GM21390 (cell line): ENCODE results near the gene DOK4.
"Not testable (repeated sequence)": the region's sequence is repeated elsewhere in the genome, so short reads cannot be mapped to it uniquely, and the experiment has no call there.

Source experiments
- ATAC-seq: cut with Tn5 transposase; IDR thresholded peaks from one replicate; pipeline ENCODE4 v1.9.1; 2021; ENCODE audit not compliant: unreplicated experiment

DOK4 gene

DNA sequence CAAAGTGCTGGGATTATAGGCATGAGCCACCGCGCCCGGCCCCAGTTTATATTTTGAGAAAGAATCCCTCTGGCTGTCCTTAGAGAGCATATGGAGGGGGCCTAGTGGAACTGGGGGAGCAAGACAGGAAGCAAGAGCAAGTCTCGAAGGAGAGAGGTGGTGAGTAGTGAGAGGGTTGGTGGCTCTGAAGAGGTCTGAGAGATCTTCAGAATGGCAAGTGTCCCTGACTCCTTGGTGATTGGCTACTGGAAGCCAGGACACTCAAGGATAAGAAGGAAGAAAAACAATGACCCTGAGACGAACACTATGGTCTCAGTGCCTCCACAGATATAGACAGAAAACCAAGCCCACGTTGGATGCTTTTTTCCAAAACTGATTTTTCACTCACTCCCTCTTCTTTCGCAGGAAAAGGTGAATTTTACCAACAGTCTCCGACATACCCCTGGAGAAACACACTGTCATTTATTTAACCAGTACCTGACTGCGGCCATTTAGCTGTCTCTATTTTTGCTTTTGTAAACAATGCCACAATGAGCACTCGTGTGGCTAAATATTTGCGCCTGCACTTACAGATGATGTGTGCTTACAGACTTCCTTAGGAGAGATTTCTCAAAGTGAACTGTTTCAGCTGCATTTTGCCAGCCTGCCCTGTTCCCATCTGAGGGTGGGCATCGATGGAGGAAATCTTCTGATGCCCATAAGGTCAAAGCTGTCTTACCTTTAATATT, 15.9 kb upstream of the DOK4 start:
- no peak for ATAC-seq

DNA sequence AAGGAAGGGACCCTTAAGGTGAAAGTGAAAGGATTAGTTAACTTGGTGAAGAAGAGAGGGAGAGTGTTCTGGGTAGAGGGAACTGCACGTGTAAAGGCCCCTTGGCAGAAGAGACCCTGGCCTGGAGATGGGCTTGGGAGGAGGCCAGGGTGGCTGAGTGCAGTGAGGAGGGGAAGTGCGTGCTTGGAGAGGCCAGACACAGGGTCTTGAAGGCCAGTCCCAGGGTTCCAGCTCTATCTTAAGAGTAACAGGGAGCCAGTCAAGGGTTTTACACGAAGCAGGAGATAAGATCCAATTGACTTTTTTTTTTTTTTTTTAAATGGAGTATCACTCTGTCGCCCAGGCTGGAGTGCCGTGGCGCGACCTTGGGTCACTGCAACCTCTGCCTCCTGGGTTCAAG, 15.2 kb upstream of the DOK4 start:
- ATAC-seq, result no peak

DNA sequence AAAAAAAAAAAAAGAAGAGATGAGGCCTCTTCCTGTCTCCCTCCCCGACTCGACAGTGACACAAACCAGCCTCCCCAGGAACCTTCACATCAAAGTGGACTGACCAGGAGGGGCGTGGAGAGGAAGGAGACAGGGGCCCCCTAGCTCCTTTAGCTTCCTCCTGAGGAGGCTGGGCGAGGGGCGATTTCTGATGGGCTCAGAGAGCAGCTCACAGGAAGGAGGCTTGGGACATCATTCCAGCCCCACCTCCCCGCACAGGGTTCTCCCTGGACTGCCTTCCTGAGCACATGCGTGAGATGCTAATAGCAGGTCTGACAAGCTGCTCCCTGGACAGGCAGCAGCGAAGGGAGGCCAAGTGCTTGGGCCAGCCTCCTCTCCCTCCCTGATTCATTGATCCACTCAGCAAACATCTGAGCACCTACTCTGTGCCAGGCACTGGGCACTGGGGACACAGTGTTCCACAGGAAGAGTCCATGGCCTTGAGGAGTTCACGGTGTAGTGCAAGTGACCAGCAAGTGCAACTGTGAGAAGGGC, 14.4 kb upstream of the DOK4 start:
- no peak for ATAC-seq

DNA sequence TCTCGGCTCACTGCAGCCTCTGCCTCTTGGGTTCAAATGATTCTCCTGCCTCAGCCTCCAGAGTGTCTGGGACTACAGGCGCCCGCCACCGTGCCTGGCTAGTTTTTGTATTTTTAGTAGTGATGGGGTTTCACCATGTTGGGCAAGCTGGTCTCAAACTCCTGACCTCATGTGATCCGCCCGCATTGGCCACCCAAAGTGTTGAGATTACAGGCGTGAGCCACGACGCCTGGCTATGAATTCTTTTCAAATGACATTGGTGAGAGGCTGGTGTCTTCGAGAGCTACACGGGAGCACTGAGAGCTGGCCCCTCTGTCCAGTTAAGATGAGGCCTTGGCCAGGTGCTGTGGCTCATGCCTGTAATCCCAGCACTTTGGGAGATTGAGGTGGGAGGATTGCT, 13.6 kb upstream of the DOK4 start:
- ATAC-seq, result not testable (repeated sequence)

DNA sequence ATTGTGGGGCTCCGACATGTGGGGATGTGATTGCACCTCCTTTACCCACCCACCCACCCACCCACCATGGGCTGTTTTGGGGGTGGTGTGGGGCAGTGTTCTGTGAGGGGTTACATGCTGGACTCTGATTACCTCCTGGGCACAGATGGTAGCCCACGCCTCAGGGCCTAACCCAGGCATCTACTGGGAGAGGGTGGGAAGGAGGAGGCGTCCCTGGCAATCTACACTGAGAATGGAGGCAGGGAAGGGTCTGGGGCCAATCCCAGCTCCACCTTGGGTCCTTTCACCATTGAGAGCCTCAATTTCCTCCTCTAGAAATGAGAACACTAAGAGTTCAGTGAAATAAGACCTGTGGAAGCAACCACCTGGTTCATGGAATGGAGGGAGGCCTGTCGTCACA, 11.7 kb upstream of the DOK4 start:
- no peak for ATAC-seq

DNA sequence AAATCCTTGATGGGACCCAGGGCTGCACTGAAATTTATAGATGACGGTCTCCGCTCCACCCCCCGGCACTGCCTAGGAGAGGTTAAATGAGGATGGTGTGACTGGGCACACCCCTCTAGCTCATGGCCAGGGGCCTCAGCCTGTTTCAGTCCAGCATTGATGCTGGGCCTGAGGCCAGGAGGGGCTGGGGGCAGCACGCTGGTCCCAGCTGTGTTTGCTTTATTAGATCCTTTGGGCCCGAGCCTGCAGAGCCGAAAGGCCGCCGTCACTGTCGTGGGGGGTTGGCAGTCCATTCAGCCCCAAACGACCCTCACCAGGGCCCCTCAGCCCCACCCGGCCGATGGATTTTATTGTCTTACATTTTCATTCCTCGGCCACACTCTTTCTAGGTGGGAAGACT, 10.8 kb upstream of the DOK4 start:
- no peak for ATAC-seq

DNA sequence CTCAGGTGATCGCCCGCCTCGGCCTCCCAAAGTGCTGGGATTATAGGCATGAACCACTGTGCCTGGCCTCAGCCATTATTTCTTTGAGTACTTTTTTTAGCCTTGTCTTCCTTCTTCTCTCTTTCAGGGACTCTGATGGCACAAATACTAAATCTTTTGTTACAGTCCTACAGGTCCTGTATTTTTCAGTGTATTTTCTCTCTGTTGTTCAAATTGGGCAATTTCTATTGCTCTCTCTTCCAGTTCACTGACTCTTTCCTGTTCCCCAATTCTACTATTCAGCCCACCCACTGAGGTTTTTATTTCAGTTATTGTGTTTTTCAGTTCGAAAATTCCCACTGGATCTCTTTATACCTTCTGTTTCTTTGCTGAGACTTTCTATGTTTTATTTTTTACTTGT, 7.5 kb upstream of the DOK4 start:
- ATAC-seq, result no peak

DNA sequence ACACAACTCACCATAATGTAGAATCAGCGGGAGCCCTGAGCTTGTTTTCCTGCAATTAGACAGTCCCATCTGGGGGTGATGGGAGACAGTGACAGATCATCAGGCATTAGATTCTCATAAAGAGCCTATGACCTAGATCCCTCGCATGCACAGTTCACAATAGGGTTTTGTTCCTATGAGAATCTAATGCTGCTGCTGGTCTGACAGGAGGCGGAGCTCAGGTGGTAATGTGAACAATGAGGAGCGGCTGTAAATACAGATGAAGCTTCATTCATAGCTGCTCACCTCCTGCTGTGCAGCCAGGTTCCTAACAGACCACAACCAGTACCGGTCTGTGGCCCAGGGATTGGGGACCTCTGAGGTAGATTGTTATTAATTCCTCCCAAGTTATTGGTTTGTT, 2.9 kb upstream of the DOK4 start:
- no peak for ATAC-seq

DNA sequence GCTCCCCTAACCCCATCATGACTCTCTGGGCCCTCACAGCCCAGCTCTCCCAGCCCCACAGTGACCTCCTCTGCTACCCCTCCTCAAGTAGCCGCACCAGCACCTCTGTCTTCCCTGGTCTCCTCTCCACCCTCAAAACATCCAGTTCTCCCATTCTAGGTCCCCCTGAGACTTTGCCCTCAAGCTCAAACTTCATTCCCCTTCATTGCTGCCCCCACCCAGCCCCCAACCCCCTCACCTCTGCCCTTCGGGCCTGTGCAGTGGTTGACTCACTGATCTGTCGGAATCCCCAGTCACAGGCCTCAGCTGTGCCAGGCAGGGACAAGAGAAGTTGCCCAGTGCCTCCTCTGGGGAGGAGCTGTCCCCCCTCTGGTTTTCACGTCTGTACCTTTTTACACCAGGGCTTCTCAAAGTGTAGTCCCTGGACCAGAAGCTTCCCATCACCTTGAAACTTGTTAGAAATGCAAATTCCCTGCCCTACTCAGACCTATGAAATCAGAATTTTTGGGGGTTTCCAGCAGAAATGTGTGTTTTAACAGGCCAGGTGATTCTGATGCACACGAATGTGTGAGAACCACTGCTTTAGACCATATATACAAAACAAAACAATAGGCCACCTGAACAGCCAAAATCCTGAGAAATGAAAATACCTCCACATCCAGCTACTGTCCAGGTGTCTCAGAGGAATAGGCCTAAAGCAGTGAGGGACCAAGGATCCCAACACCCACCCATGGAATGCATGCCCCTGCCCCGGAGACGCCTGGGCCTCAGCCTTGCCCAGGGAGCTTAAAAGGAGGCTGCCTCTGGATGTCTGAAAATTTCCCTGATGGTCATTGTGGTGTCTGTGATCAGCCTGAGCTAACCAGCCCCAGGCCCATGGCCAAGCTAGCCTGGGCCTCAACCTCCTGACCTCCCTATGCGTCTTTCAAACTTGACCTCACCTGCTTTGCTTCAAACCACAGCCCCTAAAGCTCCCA, 853 bp upstream of the DOK4 start:
- no peak for ATAC-seq

DNA sequence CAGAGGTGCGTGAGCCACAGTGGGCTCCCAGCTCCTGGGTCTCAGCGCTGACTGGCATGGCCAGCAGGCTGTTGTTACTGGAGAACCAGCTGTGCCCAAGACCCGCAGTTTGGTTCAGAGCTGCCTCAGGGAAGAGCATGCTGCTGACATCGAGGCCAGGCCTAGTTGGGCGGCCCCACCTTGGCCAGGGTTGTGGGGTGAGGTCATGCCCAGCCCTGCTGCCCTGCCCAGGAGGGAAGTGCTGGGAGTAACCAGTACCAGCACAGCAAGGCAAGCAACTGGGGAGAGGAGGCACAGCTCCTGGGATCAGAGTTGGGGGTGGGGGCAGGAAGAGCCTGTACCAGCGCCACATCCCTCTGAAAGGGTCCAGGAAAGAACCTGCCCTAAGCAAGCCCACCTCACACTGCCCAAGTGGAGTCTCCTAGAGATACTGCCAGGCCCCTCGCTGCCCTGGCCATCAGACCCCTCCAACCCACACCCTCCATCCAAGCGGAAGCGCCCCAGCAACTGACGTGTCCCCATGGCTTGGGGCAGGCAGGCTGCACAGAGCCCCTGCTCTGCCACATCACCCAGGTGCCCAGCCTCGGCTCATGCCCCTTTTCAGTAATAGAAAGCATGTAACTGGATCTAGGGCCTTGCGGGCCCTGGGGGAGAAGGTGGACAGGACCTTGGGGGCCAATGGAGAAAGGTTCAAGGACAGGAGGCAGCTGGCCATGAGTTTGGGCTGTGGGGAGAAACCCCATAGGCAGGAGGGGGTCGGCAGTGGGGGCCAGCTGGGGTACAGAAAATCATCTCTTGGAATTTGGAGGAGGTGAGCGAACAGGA, 990 bp downstream of the DOK4 start:
- ATAC-seq, result no peak

DNA sequence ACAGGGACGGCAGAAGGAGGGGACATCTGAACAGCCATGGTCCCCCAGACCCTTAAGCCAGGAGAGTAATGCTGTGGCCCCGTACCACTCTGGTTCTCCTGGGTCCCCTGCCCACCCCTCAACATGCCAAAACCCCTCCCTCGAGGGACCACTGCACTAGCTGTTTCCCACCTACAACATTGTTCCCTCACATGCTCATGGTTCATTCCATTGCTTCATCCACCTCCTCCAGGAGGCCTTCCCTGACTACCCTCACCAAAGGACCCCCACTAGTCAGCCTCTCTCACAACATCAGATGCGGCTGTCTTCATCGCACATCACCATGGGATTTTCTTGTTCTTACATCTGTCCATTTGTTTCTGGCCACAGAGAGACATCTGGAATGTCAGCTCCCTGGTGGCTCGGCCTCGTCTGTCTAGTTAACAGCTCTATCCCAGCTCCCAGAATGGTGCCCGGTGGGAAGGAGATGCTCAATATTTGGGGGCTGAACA, 1.7 kb downstream of the DOK4 start:
- ATAC-seq, result no peak

DNA sequence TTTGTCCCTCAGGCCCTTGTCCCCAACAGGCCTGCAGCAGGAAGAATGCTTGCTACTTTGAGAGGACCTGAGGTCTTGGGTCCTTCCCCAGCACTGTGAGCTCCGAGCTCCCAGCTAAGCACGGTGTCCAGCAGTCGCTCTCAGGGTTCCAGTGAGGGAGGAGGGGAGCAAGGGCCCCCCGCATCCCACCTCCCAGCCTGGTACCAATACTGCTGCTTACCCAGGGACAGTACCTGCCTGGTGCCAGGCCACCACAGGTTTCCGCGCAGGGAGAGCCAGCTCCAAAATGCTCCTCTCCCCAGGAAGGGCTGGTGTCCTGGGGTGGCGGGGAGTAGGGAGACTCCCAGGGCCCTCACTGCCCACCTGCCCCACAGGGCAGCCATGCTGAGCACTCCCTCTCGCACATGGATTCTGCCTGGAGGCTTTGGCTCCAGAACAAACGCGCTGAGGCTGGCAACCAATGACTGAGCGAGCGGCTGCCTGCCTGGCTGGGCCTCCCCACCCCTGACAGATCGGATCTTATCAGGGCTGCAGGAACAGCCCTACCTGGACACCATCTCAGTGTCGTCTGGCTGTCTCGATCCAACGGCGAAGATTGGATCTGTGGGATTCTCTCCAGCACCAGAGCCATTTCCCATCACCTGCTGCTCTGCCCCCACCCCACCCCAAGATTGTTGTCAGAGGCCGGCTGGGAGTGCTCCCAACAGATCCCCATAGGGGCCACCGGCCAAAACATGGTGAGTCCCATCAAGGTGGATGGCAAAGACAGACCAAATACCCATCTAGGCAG, 2.4 kb downstream of the DOK4 start:
- no peak for ATAC-seq

DNA sequence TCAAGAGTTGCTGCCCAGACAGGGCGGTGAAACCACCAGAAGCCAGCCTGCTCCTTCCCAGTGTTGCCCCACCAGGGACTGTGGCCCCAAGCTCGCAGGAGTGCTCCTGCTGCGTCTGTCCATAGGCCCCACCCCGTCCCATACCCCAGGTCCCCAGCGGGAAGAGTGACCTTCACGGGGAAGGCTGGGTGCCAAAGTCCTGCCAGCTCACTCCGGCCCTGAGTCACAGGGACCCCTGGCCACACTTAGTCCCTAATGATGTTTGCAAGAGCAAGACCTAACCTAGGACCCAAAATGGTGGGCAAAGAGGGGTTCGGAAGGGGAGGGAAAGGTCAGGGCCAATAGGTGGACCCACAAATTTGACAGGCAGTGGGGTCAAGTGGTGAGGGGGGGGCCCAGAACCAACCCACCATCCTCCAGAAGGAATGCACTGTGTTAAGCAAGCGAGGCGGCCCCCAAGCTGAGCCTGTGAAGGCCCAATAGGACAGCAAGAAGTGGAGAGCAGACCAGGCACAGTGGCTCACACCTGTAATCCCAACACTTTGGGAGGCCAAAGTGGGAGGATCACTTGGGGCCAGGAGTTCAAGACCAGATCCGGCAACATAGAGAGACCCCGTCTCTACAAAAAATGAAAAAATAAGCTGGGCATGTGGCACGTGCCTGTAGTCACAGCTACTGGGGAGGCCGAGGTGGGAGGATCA, 3.3 kb downstream of the DOK4 start:
- no peak for ATAC-seq

DNA sequence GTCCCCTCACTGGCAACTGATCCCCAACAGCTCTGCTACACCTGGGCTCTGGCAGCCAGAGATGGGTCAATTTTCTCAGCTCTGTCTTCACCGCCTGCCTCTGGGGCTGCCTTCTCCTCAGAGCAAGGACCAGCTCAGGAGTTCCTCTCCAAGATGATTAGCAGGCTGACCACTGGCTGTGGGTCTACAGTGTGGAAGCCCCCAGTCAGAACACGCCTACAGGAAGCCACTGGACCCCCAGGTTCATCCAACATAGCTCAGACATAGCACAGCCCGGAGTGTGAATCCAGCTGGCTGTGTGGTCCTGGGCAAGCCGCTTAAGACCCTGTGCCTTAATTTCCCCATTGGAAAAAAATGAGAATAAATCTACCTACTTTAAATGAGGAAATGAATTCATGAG, 4.9 kb downstream of the DOK4 start:
- no peak for ATAC-seq

DNA sequence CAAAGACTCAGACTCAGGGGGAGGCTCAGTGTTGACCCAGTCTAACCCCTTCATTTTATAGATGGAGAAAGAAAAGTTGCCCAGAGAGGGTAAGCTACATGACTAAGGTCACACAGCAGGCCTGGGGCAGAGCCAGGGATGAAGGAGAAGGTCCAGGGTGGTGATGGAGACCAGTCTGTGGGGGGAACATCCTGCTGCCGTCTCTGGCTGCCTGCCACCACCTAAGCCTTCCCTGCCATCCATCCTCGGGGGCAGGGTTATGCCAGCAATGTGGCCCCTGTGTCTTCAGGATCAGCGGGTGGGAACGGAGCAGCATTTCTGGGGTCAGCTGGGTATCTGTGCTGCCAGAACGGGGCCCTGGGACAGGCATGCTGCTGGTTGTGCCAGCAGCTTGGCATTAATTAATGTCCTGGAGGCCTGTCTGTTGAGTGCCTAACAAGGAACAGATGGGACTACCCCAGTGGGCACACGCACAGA, 5.5 kb downstream of the DOK4 start:
- no peak for ATAC-seq

DNA sequence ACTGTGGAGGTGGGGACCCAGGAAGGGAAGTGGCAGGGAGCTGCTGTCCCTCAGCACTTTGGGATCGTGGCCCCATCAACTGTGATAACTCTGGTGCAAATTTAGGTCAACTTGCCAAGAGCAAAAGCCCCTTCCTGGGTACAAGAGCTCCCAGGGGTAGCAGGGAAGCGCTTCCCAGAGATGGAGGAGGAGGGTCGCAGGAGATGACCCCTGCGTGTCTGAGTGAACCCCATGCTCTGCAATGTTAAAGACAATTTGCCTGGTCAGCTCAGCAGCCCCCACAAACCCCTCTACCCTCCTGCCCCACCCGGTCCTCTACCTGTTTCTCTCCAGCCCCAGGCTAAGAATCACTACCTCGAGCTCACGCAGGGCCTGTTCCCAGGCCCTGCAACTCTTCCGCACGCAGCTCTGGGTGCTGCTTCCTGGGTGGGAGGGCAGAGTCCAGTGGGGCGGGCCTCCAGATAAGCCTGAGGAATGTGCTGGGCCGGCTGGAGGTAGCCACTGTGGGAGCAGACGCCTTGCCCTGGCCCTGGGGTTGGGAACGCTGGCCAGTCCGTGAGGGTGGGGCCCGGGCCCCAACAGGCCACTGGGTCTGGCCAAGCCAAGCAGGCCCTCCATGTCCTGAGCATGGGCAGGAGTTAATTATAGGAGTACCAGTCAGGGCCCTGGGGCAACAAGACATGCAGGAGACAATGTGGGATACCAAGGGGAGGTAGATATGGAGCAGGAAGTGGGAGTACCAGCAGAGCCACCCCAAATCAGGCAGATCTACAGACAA, 6.1 kb downstream of the DOK4 start:
- no peak for ATAC-seq

DNA sequence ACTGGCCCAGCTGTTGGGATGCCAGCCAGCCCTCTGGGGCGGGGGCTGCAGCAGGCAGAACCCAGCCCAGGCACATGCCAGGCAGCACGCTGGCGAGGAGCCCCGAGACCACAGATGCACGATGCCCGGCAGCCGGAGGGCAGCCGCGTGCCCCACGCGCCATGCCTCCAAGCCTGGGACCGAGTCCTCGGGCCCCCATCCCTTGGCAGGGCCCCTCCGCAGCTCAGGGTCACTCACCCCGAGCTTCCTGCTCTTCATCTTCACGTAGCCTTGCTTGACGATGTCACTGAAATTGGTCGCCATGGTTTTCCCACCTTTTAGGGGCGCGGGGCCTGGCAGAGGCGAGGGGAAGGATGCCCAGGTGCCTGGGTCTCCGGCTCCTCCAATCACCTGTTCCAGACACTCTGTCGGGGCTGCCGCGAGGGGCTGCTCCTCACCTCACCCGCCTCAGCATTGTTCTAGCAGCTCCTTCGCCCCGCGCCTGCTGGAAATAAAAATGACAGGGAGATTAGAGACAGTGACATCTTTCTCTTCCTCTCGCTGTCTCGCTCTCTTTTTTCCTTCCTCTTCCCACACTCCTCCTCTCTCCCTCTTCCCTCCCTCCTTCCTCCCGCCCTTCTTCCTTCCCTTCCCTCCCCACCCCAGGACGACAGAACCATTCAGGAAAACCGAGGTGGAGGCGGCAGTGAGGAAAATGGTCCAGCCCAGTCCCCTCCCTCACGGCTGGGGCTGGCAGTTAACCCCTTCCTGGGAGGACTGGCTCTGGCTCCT, 6.9 kb downstream of the DOK4 start:
- ATAC-seq, result no peak
